GM12891 (cell line): ENCODE results near the gene OASL.

Source experiments
- POLR2A ChIP-seq: IDR thresholded peaks from 2 replicates; pipeline ENCODE4 v1.6.1; 2011; ENCODE audit warnings: low read depth, low read length, control low read depth
- POLR2AphosphoS5 ChIP-seq: IDR thresholded peaks from 2 replicates; pipeline ENCODE4 v1.6.1; 2011; ENCODE audit warnings: low read depth, low read length, control low read depth
- POU2F2 ChIP-seq: IDR thresholded peaks from 2 replicates; pipeline ENCODE4 v1.6.1; 2011; ENCODE audit warnings: low read depth, mild to moderate bottlenecking, control low read depth, low read length, moderate library complexity
- SPI1 ChIP-seq: IDR thresholded peaks from 2 replicates; pipeline ENCODE4 v1.6.1; 2011; ENCODE audit warnings: low read depth, low read length, control low read depth
- TAF1 ChIP-seq: IDR thresholded peaks from 2 replicates; pipeline ENCODE4 v1.6.1; 2011; ENCODE audit warnings: low read depth, low read length, control low read depth

- TF ChIP-seq POLR2A: no peak
- TF ChIP-seq SPI1: peak; percentile 55; the same call in 1 of the 2 replicates
- no peak for TF ChIP-seq POLR2AphosphoS5
- TF ChIP-seq POU2F2: no peak
- TF ChIP-seq TAF1: no peak
These were observed 48.6 kb upstream of the OASL start for GRCh38 chr12:121087467-121088194.
